GM23338 (cell line): ENCODE results near the gene MYBPC2. TPM values are rescaled to one million over a fixed set of nuclear protein-coding genes. Genes with fewer than 3 reads are reported as not detected.

Source experiments
- ATAC-seq: fragments of 200-7000 bp; cut with Tn5 transposase; 3 replicates; pipeline ENCODE4 v1.9.1; 2020
- DNase-seq: peaks from one replicate; pipeline ENCODE4 v3.0.0-alpha.2; 2015; ENCODE audit warnings: low spot score
- H2AFZ ChIP-seq: fragments of 200-600 bp; sonication (generic); 2 replicates; pipeline ENCODE4 v1.8.0; 2016; ENCODE audit warnings: antibody characterized with exemption, mild to moderate bottlenecking, moderate library complexity
- H3F3A ChIP-seq: fragments of 200-600 bp; sonication (generic); replicated peaks from 2 replicates; pipeline ENCODE4 v1.8.0; 2017; ENCODE audit warnings: antibody characterized with exemption, mixed run types, low read depth
- H3K27ac ChIP-seq: fragments of 200-600 bp; sonication (generic); 2 replicates; pipeline ENCODE4 v1.6.1; 2016; ENCODE audit warnings: low read depth
- H3K27me3 ChIP-seq: fragments of 200-600 bp; sonication (generic); 2 replicates; pipeline ENCODE4 v1.8.0; 2016; ENCODE audit warnings: mild to moderate bottlenecking, mixed run types, moderate library complexity; ENCODE audit not compliant: insufficient read depth
- H3K36me3 ChIP-seq: fragments of 200-600 bp; sonication (generic); 2 replicates; pipeline ENCODE4 v1.8.0; 2016; ENCODE audit warnings: mild to moderate bottlenecking; ENCODE audit not compliant: insufficient read depth
- H3K4me1 ChIP-seq: fragments of 200-600 bp; sonication (generic); 2 replicates; pipeline ENCODE4 v1.8.0; 2016; ENCODE audit warnings: mild to moderate bottlenecking, moderate library complexity; ENCODE audit not compliant: insufficient read depth
- H3K4me2 ChIP-seq: fragments of 200-600 bp; sonication (generic); 2 replicates; pipeline ENCODE4 v1.7.1; 2017; ENCODE audit warnings: mixed run types
- H3K4me3 ChIP-seq: fragments of 200-600 bp; sonication (generic); 2 replicates; pipeline ENCODE4 v1.6.1; 2016; ENCODE audit warnings: mixed run types
- H3K79me2 ChIP-seq: fragments of 200-600 bp; sonication (generic); replicated peaks from 2 replicates; pipeline ENCODE4 v1.8.0; 2017; ENCODE audit warnings: mild to moderate bottlenecking; ENCODE audit not compliant: insufficient read depth
- H3K9me2 ChIP-seq: fragments of 200-600 bp; sonication (generic); 2 replicates; pipeline ENCODE4 v1.8.0; 2017; ENCODE audit not compliant: insufficient read depth
- H4K20me1 ChIP-seq: fragments of 200-600 bp; sonication (generic); replicated peaks from 2 replicates; pipeline ENCODE4 v1.8.0; 2017; ENCODE audit warnings: mild to moderate bottlenecking; ENCODE audit not compliant: insufficient read depth
- H3K27ac Mint-ChIP-seq: 2 replicates; pipeline ENCODE4 v1.8.0; 2020; ENCODE audit warnings: inconsistent platforms, mild to moderate bottlenecking, moderate library complexity, mixed read lengths
- H3K27me3 Mint-ChIP-seq: 3 replicates; pipeline ENCODE4 v1.8.0; 2022; ENCODE audit warnings: low read depth, mild to moderate bottlenecking, moderate library complexity, mixed read lengths, inconsistent platforms; ENCODE audit not compliant: insufficient read depth, poor library complexity
- H3K36me3 Mint-ChIP-seq: 3 replicates; pipeline ENCODE4 v1.8.0; 2021; ENCODE audit warnings: low read depth, mild to moderate bottlenecking, inconsistent platforms, moderate library complexity, mixed read lengths
- H3K4me1 Mint-ChIP-seq: 3 replicates; pipeline ENCODE4 v1.8.0; 2020; ENCODE audit warnings: mild to moderate bottlenecking, inconsistent platforms, mixed read lengths
- H3K4me3 Mint-ChIP-seq: 3 replicates; pipeline ENCODE4 v1.8.0; 2021; ENCODE audit warnings: moderate library complexity, mild to moderate bottlenecking, inconsistent platforms, mixed read lengths
- H3K9me3 Mint-ChIP-seq: 3 replicates; pipeline ENCODE4 v1.8.0; 2020; ENCODE audit warnings: moderate library complexity, mild to moderate bottlenecking, inconsistent platforms, mixed read lengths
- CREB1 ChIP-seq: fragments of 250-450 bp; sonication (Bioruptor Pico); IDR thresholded peaks from 2 replicates; pipeline ENCODE4 v1.5.0; 2020; ENCODE audit warnings: low read depth, mild to moderate bottlenecking, moderate library complexity
- EZH2 ChIP-seq: fragments of 200-600 bp; sonication (generic); IDR thresholded peaks from one replicate; pipeline ENCODE4 v1.8.0; 2017; ENCODE audit warnings: antibody characterized with exemption, mild to moderate bottlenecking, low read depth; ENCODE audit not compliant: unreplicated experiment
- JUNB ChIP-seq: IDR thresholded peaks from one replicate; pipeline ENCODE4 v1.6.1; 2016; ENCODE audit warnings: antibody characterized with exemption; ENCODE audit not compliant: unreplicated experiment
- NANOG ChIP-seq: IDR thresholded peaks from 2 replicates; pipeline ENCODE4 v1.6.1; 2016; ENCODE audit warnings: antibody characterized with exemption, borderline replicate concordance
- STAT1 ChIP-seq: IDR thresholded peaks from one replicate; pipeline ENCODE4 v1.6.1; 2016; ENCODE audit warnings: antibody characterized with exemption; ENCODE audit not compliant: unreplicated experiment
- ZNF114 ChIP-seq: fragments of 250-450 bp; sonication (Bioruptor Pico); IDR thresholded peaks from 2 replicates; pipeline ENCODE4 v1.5.0; 2020; ENCODE audit warnings: mild to moderate bottlenecking, moderate library complexity
- polyA plus RNA-seq: library from polyadenylated mRNA; unstranded; fragments of >200 nt; fragmentation: Nextera tagmentation; extraction: Ambion mirVana; gene quantifications from 2 replicates; pipeline ENCODE4 v1.2.1, GENCODE V29; 2016
- total RNA-seq: library from RNA; depleted of rRNA; stranded (reverse); fragments of >200 nt; shearing (Covaris generic); gene quantifications from 2 replicates; pipeline ENCODE4 v1.2.3, GENCODE V29; 2014
- TF ChIP-seq, protein P1 (sequence below): IDR thresholded peaks from one replicate; pipeline ENCODE4 v1.6.1; 2018; ENCODE audit warnings: antibody characterized with exemption; ENCODE audit not compliant: unreplicated experiment
- TF ChIP-seq, protein P2 (sequence below), 2 experiments: fragments of 200-600 bp in 1 of 2; sonication (generic) in 1 of 2; conservative IDR thresholded peaks; 2 replicates each; pipeline versions ENCODE4 v1.5.1 to v1.6.1; 2016 to 2017; ENCODE audit warnings: antibody characterized with exemption in 2 of 2, low read depth in 2 of 2, mild to moderate bottlenecking in 2 of 2, moderate library complexity in 1 of 2
- TF ChIP-seq, protein P3 (sequence below): fragments of 250-450 bp; sonication (Bioruptor Pico); IDR thresholded peaks from 2 replicates; pipeline ENCODE4 v1.5.0; 2020; ENCODE audit warnings: mild to moderate bottlenecking, moderate library complexity

MYBPC2 gene
- total and polyA plus RNA-seq, 2 experiments from 2014 or later = 4.2 to 5.9 TPM

DNA sequence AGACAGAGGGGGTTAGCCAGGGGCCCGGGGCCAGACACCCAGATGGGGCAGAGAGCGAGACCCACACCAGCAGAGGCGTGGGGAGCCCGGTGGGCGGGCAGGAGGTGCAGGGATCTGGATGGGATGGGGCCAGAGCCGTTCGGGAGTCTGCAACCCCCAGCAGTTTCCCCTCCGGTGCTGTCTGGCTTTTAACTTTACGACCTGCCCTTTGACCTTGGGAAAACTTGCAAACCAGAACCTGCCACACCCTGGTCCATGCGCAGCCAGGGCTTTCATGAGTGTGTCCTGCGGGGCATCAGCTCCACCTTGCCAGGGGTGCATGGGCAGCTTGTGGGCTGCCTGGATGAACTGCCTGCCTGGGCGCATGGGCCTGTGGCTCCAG, 68.5 kb downstream of the MYBPC2 start:
- Mint-ChIP-seq H3K4me1 (no peaks in the 10 kb centered on the region), H3K36me3 (peaks cover 15% of the 10 kb centered on the region), H3K27me3 (peaks cover 9% of the 10 kb centered on the region), H3K27ac (no peak overlapping the region), H3K9me3 (peaks cover 56% of the 10 kb centered on the region), H3K4me3 (no peak overlapping the region)
- Histone ChIP-seq H3K27ac (no peak overlapping the region), H3K27me3 (peaks cover 44% of the 10 kb centered on the region), H3K4me2 (peak overlapping the region; percentile 65; the same call in 1 of the 2 replicates), H3K9me2 (no peaks in the 10 kb centered on the region), H4K20me1 (no peaks in the 10 kb centered on the region), H2AFZ (no peak overlapping the region), H3K79me2 (no peaks in the 10 kb centered on the region), H3K4me1 (peaks cover 7% of the 10 kb centered on the region; the same call in 1 of the 2 replicates), H3K4me3 (no peak overlapping the region), H3K36me3 (no peaks in the 10 kb centered on the region), H3F3A (no peaks in the 10 kb centered on the region)
- no peak for TF ChIP-seq STAT1
- ATAC-seq = no peak
- DNase-seq = no peak

DNA sequence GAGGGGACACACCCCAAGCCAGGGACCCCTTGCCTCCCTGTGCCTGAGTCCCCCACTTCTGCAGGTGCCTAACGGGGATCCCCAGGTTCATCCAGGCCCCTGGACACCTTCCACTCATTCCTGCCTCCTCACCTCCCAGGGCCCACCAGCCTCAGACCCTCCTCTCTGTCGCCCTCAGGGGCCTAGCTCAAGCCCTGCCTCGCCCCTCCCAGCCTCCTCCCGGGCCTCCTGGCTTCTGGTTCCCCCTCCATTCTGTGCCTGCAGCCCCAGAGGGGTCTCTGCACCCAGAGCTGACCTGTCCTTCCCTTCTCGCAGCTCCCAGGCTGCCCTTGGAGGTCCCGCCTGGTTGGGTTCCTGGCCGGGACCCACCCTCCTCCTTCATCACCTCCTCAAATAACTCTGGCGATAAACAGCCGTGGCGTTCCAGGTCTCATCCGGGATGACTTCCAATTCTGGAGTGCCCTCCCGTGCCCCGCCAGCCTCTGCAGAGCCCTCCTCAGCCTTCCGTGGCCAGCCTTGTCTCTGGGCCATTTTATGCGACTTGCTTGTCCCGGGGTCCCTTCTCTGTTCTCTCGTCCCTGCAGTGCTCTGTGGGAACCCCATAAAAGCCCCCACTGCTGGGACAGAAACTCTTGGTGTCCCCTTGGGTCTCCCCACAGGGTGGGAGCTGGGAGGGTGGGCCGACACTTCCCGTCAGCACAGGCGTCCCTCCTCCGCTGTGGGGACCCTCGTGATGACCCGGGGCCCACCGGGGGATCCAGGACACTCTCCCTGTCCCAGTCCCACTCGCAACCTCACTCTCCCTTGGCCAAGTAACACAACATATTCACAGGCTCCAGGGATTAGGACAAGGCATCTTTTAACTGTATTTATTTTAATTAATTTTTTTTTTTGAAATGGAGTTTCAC, 69.1 kb downstream of the MYBPC2 start:
- Mint-ChIP-seq H3K9me3 (peaks cover 59% of the 10 kb centered on the region), H3K27ac (no peak overlapping the region), H3K36me3 (peaks cover 12% of the 10 kb centered on the region), H3K4me1 (no peaks in the 10 kb centered on the region), H3K4me3 (no peak overlapping the region), H3K27me3 (peaks cover 7% of the 10 kb centered on the region)
- peaks cover 7% of the 10 kb centered on the region; the same call in 1 of the 2 replicates for H3K4me1 ChIP-seq
- no peak overlapping the region for H3K4me2 ChIP-seq
- no peaks in the 10 kb centered on the region for H3F3A ChIP-seq
- no peaks in the 10 kb centered on the region for H3K9me2 ChIP-seq
- ATAC-seq = no peak
- H3K27ac ChIP-seq = no peak overlapping the region
- no peaks in the 10 kb centered on the region for H3K36me3 ChIP-seq
- no peak for DNase-seq
- H3K79me2 ChIP-seq = no peaks in the 10 kb centered on the region
- peaks cover 38% of the 10 kb centered on the region for H3K27me3 ChIP-seq
- no peak overlapping the region for H2AFZ ChIP-seq
- H4K20me1 ChIP-seq = no peaks in the 10 kb centered on the region
- no peak overlapping the region for H3K4me3 ChIP-seq
- TF ChIP-seq JUNB (no peak), ZNF114 (no peak), CREB1 (CRISPR knock-in tag) (no peak), EZH2 (no peak), NANOG (no peak)
- TF ChIP-seq, protein P1, sequence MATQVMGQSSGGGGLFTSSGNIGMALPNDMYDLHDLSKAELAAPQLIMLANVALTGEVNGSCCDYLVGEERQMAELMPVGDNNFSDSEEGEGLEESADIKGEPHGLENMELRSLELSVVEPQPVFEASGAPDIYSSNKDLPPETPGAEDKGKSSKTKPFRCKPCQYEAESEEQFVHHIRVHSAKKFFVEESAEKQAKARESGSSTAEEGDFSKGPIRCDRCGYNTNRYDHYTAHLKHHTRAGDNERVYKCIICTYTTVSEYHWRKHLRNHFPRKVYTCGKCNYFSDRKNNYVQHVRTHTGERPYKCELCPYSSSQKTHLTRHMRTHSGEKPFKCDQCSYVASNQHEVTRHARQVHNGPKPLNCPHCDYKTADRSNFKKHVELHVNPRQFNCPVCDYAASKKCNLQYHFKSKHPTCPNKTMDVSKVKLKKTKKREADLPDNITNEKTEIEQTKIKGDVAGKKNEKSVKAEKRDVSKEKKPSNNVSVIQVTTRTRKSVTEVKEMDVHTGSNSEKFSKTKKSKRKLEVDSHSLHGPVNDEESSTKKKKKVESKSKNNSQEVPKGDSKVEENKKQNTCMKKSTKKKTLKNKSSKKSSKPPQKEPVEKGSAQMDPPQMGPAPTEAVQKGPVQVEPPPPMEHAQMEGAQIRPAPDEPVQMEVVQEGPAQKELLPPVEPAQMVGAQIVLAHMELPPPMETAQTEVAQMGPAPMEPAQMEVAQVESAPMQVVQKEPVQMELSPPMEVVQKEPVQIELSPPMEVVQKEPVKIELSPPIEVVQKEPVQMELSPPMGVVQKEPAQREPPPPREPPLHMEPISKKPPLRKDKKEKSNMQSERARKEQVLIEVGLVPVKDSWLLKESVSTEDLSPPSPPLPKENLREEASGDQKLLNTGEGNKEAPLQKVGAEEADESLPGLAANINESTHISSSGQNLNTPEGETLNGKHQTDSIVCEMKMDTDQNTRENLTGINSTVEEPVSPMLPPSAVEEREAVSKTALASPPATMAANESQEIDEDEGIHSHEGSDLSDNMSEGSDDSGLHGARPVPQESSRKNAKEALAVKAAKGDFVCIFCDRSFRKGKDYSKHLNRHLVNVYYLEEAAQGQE = no peak
- TF ChIP-seq, protein P2, sequence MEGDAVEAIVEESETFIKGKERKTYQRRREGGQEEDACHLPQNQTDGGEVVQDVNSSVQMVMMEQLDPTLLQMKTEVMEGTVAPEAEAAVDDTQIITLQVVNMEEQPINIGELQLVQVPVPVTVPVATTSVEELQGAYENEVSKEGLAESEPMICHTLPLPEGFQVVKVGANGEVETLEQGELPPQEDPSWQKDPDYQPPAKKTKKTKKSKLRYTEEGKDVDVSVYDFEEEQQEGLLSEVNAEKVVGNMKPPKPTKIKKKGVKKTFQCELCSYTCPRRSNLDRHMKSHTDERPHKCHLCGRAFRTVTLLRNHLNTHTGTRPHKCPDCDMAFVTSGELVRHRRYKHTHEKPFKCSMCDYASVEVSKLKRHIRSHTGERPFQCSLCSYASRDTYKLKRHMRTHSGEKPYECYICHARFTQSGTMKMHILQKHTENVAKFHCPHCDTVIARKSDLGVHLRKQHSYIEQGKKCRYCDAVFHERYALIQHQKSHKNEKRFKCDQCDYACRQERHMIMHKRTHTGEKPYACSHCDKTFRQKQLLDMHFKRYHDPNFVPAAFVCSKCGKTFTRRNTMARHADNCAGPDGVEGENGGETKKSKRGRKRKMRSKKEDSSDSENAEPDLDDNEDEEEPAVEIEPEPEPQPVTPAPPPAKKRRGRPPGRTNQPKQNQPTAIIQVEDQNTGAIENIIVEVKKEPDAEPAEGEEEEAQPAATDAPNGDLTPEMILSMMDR (conservative IDR thresholded peaks at IDR 0.05; ENCODE audit: low read depth in 2 of 2) = no peak
- TF ChIP-seq, protein P3, sequence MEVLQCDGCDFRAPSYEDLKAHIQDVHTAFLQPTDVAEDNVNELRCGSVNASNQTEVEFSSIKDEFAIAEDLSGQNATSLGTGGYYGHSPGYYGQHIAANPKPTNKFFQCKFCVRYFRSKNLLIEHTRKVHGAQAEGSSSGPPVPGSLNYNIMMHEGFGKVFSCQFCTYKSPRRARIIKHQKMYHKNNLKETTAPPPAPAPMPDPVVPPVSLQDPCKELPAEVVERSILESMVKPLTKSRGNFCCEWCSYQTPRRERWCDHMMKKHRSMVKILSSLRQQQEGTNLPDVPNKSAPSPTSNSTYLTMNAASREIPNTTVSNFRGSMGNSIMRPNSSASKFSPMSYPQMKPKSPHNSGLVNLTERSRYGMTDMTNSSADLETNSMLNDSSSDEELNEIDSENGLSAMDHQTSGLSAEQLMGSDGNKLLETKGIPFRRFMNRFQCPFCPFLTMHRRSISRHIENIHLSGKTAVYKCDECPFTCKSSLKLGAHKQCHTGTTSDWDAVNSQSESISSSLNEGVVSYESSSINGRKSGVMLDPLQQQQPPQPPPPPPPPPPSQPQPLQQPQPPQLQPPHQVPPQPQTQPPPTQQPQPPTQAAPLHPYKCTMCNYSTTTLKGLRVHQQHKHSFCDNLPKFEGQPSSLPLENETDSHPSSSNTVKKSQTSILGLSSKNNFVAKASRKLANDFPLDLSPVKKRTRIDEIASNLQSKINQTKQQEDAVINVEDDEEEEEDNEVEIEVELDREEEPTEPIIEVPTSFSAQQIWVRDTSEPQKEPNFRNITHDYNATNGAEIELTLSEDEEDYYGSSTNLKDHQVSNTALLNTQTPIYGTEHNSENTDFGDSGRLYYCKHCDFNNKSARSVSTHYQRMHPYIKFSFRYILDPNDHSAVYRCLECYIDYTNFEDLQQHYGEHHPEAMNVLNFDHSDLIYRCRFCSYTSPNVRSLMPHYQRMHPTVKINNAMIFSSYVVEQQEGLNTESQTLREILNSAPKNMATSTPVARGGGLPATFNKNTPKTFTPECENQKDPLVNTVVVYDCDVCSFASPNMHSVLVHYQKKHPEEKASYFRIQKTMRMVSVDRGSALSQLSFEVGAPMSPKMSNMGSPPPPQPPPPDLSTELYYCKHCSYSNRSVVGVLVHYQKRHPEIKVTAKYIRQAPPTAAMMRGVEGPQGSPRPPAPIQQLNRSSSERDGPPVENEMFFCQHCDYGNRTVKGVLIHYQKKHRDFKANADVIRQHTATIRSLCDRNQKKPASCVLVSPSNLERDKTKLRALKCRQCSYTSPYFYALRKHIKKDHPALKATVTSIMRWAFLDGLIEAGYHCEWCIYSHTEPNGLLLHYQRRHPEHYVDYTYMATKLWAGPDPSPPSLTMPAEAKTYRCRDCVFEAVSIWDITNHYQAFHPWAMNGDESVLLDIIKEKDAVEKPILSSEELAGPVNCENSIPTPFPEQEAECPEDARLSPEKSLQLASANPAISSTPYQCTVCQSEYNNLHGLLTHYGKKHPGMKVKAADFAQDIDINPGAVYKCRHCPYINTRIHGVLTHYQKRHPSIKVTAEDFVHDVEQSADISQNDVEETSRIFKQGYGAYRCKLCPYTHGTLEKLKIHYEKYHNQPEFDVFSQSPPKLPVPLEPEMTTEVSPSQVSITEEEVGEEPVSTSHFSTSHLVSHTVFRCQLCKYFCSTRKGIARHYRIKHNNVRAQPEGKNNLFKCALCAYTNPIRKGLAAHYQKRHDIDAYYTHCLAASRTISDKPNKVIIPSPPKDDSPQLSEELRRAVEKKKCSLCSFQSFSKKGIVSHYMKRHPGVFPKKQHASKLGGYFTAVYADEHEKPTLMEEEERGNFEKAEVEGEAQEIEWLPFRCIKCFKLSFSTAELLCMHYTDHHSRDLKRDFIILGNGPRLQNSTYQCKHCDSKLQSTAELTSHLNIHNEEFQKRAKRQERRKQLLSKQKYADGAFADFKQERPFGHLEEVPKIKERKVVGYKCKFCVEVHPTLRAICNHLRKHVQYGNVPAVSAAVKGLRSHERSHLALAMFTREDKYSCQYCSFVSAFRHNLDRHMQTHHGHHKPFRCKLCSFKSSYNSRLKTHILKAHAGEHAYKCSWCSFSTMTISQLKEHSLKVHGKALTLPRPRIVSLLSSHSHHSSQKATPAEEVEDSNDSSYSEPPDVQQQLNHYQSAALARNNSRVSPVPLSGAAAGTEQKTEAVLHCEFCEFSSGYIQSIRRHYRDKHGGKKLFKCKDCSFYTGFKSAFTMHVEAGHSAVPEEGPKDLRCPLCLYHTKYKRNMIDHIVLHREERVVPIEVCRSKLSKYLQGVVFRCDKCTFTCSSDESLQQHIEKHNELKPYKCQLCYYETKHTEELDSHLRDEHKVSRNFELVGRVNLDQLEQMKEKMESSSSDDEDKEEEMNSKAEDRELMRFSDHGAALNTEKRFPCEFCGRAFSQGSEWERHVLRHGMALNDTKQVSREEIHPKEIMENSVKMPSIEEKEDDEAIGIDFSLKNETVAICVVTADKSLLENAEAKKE (CRISPR knock-in tag) = no peak
